GM21381 (cell line): ENCODE results near the gene SORCS1.
"Not testable (repeated sequence)": the region's sequence is repeated elsewhere in the genome, so short reads cannot be mapped to it uniquely, and the experiment has no call there.

Experiments
- ATAC-seq: cut with Tn5 transposase; IDR thresholded peaks from one replicate; pipeline ENCODE4 v1.9.1; 2021; ENCODE audit warnings: mild to moderate bottlenecking, moderate library complexity; ENCODE audit not compliant: unreplicated experiment

SORCS1 gene

DNA sequence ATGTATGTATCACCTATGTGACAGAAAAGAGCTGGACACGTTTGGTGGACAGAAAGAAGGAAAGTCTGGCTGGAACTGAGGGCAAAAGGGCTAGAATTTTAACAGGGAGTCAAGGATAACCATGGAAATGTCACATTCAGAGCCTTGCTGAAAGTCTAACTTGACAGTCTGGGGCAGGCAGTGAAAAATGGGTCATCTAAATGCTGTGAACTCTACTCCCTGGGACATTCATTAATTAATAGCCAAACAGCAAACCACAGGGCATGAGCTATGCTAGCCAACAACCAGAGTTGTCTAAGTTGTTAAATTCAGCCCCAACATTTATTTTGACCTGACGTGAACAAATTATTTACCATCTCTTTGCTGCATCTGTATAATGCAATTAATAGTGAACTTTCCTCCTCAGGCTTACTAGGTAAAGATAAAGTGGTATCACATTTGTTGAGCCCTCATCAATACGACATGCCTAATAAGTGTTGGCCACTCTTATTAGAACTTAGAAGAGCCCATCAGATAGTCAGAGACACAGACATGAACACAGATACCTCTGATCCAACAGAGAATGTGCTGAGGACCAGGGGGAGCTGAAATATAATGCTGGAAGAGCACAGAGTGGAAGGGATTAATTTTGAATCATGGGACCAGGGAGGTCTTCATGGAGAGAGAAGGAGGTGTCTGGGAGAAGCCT lies 109.9 kb downstream of the SORCS1 start:
- ATAC-seq = no peak

DNA sequence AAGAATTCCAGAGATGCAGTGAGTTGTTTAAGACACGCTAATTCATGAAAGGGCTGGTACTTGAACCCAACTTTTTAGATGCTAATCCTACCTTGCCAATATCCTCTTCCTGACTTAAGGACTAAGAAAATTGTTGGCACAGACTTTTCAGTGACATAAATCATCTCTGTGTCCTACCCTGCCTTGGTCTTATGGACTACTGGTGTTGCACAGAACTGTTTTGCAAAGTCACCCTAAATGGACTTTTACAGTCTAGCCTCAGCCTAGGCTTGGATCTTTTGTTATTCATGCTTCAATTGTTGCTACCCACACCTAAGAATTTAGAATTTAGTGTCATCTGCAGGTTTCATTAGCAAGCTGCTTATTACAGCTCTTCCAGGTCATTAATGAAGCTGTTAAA lies 112.7 kb downstream of the SORCS1 start:
- no peak for ATAC-seq

DNA sequence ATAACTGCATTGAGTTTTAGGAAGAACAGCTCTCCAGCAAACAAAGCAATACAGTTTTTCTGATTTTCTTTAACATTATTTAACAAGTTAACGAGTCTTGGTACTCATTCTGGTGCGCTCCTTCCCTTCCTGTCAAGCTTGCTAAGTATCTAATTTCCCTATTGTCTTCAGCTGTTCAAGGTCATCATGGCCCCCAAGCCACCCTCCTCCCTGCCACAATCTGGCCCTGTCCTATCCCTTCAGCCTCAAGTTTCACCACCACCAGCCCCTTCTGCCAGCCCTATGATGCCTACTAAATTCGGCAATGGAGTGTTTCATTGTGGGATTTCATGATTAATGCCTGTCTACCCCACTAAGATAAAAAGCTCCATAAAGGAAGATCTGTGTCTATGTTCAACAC lies 121.0 kb downstream of the SORCS1 start:
- ATAC-seq = no peak

DNA sequence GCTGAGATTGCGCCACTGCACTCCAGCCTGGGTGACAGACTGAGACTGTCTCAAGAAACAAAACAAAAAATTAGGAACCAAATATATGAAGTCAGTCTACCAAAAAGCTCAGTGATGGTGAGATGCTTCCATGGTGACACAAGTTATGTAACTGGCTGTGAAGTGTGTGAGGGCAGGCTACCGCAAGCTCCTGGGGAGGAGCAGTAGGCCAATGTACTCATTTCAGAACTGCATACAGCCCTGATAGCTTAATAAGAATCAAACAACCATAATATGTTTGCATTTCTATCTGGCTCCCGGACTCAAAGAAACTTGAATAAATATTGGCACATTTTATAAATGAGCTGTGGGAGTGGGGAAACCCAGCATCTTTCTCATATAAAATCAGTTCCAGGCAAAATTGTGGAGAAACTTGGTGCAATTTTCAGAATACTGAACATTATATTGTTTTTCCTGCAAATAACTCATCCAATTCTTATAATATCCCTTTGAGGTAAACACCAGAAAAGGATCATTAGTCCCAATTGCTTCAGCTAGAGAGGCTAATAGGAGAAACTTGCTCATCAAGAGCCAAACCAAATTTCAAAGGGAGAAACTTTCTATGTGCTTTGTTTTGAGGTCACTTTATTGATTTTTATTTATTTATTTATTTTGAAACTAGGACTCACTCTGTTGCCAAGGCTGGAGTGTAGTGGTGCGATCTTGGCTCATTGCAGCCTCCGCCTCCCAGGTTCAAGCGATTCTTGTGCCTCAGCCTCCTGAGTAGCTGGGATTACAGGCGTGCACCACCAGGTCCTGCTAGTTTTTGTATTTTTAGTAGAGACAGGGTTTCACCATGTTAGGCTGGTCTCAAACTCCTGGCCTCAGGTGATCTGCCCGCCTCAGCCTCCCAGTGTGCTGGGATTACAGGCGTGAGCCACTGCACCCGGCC lies 127.0 kb downstream of the SORCS1 start:
- ATAC-seq = no peak

DNA sequence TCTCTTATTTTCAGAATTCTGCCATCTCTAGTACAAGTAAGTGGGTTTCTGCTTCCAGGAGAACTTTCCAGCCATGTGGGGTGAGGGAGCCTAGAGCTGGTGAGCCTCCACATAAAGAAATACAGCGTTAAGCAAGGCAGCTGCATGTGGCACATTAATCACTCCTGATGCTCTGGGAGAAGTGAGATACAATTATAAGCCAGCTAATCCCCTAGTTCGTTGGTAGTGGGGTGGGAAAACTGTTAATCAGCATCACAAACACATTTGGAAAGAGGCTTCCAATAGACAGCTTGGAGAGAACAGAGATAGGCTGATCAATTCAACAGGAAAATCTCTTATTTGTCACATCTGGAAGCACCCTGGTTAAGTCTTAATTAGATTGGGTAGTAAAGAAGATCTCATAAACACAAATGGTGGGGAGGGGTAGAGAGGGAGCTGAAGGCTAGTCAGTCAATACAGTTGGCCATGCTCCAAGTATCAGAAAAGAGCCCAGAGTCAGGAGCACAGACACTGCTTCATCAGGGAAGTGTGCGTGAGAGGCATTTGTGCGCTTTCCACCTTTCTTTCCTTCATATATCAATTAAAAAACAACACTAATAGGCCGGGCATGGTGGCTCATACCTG lies 130.6 kb downstream of the SORCS1 start:
- no peak for ATAC-seq

DNA sequence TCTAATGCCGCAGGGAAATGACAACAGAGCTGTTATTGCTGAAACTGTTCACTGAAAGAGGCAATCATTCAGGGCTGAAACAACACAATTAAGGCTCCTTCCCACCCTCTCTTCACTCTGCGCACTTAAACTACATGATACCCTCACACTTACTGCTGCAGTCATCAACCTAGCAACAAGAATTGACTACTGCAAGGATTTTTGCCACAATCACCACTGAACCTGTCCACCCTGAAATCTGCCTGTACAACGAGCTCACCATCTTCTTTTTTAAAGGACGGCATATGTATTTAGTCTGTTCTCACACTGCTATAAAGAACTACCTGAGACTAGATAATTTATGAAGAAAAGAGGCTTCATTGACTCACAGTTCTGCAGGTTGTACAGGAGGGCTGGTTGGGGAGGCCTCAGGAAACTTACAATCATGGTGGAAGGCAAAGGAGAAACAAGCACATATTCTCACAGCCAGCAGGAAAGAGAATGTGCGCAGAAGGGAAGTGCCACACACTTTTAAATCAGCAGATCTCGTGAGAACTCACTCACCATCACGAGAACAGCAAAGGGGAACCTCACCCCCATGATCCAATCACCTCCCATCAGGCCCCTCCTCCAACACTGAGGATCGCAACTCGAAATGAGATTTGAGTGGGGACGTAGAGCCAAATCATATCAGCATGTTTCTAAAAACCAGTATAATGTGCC lies 131.7 kb downstream of the SORCS1 start:
- no peak for ATAC-seq

DNA sequence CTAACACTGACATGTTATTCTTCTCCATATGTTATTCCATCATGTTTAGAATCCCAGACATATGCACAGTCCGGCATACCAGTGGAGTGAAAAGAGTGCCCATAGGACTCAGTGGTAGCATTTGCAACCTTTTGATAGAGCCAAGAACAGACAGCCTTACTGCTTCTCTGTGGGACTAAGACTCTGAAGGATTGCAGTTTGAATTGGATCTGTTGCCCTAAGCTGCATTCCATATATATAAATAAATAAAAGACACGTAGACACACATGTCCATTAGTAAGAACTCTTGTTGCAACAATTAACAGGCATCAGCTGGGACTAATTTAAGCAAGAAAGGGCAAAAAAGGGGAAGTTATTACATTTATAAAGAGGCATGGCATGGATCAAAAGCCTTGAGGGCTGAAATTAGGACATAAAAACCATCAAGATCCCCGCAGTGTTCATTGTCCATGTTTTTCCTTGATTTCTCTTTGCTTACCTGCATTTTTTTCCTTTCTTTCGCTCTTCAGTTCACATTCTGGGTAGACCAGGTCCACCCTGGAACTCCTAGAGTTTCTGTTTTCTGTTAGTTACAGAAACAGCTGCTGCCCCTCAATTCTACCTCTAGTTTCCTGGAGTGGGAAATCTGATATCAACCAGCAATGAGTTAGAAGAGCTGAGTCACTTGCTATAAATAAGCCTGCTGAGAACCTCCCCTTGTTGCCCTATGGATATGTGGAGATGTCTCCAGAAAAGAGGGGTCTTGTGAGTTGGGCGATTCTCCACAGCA lies 132.4 kb downstream of the SORCS1 start:
- ATAC-seq = no peak

DNA sequence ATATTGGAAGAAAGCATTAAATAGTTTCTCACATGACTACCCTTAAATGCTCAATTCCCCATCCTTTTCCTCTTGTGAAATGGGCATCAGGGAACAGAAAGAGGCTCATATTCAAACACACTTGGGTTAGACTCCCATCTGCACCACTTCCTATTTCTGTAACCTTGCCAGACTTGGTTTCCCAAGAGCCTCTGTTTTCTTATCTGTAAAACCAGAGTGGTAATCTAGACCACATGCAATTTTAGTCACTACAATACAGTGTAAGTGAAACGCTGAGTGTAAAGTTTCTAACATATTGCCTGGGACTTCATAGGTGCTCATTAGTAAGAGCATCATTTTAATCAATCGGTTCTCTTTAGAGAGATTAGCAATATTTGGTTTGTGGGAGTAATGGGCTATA lies 136.3 kb downstream of the SORCS1 start:
- no peak for ATAC-seq

DNA sequence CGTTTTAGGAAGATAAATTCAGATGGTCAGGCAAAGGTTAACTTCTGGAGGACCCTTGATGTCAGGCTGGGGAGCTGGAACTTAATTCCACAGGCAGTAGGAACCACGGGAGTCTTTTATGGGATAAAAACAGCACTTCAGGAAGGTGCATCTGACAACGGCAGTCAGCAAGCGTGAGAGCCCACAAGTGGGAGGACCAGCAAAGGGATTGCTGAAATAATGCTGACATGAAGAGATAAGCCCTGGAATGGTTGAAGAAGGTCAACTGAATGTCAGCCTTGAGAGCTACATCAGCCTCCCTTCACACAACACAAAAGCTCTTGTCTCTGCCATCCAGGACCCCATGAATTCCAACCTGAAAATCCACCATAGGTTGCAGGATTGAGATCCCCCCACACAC lies 138.8 kb downstream of the SORCS1 start:
- ATAC-seq = no peak

DNA sequence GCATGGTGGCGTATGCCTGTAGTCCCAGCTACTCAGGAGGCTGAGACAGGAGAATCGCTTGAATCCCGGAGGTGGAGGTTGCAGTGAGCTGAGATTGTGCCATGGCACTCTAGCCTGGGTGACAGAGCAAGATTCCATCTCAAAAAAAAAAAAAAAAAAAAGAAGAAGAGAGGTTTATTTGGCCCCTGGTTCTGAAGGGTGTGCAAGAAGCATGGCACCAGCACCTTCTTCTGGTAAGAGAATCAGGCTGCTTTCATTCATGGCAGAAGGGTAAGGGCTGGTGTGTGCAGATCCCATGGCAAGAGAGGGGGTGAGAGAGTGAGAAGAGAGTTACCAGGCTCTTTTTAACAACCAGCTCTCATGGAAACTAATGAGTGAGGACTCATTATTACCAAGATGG lies 140.5 kb downstream of the SORCS1 start:
- ATAC-seq = not testable (repeated sequence)

DNA sequence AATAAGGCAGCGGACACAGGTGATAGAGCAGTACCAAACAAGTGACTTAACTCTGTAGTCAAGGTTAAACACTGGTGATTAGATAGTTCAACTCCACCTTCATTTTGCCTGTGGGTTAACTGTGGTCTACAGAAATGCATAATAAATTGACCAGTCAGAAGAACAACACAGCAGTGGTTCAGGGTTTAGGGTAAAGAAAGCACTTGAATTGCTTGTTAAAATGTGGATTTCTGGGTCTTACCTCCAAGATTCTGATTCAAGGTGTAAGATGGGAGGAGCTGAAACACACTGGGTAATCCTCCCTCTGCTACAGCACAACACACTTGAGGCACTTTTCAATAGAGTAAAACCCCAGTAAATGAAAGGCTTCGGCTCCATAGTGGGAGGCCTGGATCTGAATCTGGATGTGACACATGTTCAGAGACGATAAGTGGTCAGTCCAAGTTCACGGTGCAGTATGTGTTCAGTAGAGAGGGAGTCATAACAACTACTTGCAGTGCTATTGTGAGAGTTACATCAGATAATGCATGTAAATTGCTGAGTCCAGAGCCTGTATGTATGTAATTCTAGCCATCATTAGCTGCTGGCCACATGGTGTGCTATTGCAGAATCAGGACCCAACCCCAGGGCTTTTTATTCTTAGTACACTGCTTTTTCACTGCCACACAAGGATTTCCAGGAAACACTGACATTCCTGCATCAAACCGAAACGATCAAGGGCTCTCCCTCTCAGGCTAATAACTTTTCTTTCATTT lies 141.7 kb downstream of the SORCS1 start:
- no peak for ATAC-seq

DNA sequence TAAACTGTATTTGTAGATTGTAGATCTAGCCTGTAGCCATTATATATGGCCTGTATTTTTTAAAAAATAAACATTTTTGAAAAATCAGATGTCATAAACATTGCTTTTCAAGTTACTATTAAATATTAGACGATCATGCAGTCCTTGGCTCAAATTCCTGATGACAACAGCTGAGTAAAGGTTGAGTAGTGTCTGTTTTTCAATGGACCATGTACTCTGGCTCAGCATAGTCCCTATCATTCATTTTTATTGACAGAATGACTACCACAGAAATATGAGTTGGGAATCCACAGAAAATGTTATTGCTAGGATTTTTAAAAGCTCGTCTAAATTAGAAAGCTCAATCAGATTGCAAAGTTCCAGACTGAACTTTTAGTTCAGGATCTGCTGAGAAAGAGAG lies 145.4 kb downstream of the SORCS1 start:
- no peak for ATAC-seq

DNA sequence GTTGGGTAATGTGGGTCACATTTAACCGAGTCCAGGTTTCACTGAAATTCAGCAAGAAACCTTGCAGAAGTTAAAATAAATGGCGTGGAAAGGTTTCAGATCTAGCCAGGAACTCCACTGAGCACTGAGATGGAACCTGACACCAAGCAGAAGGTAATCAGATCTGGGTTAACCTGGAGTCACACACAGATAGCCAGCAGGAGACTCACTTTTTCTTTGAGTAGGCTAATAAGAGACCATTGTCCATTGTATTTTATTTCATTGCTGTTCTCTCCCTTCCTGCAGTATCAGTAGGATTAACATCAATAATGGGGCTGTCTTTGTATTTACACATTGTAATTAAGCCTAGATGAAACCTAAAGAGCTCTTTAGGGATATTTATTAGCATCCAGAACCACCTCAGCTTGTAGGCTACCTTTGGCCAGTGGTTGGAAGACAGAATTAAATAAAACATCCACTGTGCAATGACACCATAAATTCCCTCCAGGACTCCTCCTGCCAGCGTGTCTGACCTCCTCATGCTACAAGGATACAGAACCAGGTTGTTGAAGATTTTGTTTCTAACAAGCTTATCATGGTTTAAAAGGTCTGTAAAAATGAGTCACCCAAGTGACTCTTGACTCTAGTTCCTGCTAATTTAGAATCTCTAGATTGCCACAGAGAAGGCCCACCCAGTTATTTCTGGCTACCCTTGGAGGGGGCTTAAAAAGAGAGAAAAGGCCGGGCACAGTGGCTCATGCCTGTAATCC lies 151.1 kb downstream of the SORCS1 start:
- ATAC-seq = no peak

DNA sequence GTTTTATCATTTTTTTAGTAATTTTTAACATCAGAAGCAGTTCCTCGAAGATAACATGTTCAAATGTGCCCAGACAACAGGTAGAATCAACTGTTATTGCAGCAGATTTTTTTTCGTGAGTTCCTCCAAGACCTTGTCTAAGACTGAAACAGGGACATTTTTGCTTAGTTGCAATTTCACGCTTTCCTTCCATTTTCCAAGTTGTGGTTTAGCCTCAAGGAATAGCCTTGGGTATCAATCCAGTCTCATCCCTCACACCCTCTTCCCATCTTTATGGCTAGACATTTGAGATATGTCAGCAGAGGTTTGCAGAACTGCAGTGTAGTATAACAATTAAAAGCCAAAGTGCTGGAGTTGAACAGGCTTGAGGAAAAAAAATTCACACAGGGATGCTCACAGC lies 152.5 kb downstream of the SORCS1 start:
- no peak for ATAC-seq

DNA sequence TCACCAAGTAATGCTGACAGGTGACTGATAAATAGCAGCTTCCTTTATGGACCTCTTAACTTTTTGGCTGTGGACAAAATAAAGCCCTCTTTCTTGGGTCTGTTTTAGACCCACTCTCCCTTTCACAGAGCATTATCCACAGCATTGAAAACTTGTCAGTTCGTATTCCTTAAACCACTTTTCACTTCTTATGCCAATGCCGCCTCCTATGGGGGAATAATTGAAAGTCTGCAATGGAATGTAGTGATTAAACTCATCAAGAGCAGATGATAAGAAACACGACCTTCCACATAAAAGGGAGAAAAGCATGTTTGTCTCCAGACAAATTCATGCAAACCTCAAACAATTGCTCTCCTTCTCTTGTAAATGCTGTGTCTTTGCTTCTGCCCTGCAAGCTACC lies 153.4 kb downstream of the SORCS1 start:
- no peak for ATAC-seq

DNA sequence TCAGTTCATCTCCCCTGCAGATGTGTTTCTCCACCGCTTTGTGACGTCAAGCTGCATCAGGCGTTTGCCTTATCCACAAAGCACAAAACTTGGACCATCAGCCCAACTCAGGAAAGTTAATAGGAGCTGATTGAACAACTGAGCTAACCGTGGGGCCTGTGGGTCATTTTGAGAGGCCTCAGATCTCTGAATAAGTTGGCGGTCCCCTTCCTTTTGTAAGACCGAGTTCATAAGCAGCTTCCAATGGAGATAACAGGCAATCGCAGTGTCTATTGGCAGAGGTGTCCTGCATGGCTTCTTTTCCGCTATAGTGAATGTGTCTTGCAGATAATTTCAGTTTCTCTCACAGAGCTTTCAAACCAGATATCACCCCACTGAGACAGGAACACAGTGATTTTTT lies 154.0 kb downstream of the SORCS1 start:
- ATAC-seq = no peak

DNA sequence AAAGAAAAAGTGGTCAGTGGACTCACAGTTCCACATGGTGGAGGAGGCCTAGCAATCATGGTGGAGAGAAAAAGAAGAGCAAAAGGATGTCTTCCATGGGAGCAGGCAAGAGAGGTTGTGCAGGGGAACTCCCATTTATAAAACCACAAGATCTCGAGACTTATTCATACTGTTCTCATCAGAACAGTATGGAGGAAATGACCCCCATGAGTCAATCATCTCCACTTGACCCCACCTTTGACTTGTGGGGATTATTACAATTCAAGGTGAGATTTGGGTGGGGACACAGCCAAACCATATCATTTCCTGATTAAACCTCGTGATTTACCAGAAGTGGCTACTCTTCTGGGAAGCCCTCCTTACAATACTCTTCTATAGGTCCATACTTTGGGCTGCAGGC lies 160.1 kb downstream of the SORCS1 start:
- ATAC-seq = no peak

DNA sequence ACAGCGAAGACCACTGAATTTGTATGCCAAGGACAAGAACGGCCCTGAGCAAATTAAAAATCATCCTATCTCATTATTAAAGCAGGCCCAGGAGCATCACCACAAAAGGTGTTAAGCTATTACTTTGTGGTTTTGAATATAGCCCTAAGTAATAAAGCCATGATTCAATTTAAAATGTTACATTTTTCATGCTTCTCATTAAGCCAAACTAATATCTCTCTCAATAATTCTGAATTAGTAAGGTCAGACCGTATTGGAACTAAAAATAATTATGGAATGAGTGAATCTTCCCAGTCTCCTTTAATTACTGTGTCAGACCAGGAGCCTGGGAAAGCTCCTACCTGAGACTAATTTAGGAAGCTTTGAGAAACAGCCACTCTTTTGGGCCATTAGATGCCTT lies 162.4 kb downstream of the SORCS1 start:
- ATAC-seq = no peak

DNA sequence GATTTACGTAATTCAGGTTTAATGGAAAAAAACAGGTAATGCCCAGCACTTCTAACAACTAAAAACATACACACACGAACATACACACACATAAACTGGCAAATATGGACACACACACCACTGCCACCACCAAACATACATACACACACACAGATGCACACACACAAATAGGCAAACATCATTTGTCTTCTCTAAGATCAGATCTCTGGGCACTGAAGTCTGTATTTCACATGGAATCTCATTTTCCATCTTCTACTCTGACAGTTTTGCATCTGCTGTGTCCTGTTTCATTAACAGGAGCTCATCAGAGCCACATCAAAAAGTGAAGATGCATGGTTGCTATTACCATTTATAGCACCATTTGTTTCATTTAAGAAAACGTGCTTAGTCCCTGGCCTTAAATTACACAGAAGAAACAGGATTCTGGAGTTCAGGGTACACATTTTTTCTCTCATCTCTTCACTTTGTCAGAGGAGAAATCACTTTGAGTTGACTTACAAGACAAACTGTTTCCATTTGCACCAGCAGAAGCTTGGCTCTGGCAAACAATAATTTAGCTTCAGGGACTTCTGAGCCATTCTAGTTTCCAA lies 165.3 kb downstream of the SORCS1 start:
- ATAC-seq = no peak
